NCI-H524 treated with DMSO at 0.1 percent for 48 hours (cell line): Measurements from ENCODE around the gene FTO.

Source experiments
- DNase-seq: peaks from one replicate; lab custom pipeline; 2025; lab: John Stamatoyannopoulos, UW

FTO gene

GRCh38 chr16:54125751-54126655, 422.0 kb downstream of the FTO start:
- DNase-seq: no peak

GRCh38 chr16:54126907-54127306, 423.0 kb downstream of the FTO start:
- no peak for DNase-seq

GRCh38 chr16:54128629-54129234, 424.8 kb downstream of the FTO start:
- no peak for DNase-seq

GRCh38 chr16:54129810-54130209, 425.9 kb downstream of the FTO start:
- no peak for DNase-seq

GRCh38 chr16:54135361-54136275, 431.7 kb downstream of the FTO start:
- DNase-seq: no peak

- DNase-seq: no peak
Observed at GRCh38 chr16:54136276-54136625, 432.3 kb downstream of the FTO start.

GRCh38 chr16:54140057-54140787, 436.3 kb downstream of the FTO start:
- no peak for DNase-seq

- DNase-seq: no peak
Observed at GRCh38 chr16:54140788-54141136, 436.8 kb downstream of the FTO start.

- DNase-seq: no peak
Observed at GRCh38 chr16:54142787-54143186, 438.8 kb downstream of the FTO start.

GRCh38 chr16:54143410-54143809, 439.5 kb downstream of the FTO start:
- no peak for DNase-seq

- no peak for DNase-seq
Observed at GRCh38 chr16:54143934-54144571, 440.1 kb downstream of the FTO start.

GRCh38 chr16:54144572-54144947, 440.6 kb downstream of the FTO start:
- DNase-seq: no peak

- DNase-seq: peak; percentile 88
Observed at GRCh38 chr16:54145881-54146280, 441.9 kb downstream of the FTO start.

- DNase-seq: no peak
Observed at GRCh38 chr16:54148974-54149373, 445.0 kb downstream of the FTO start.

GRCh38 chr16:54150861-54151260, 446.9 kb downstream of the FTO start:
- DNase-seq: no peak

GRCh38 chr16:54152362-54153239, 448.6 kb downstream of the FTO start:
- DNase-seq: no peak

- DNase-seq: no peak
Observed at GRCh38 chr16:54153240-54153934, 449.4 kb downstream of the FTO start.

- DNase-seq: no peak
Observed at GRCh38 chr16:54156349-54156748, 452.4 kb downstream of the FTO start.

- no peak for DNase-seq
Observed at GRCh38 chr16:54158986-54159385, 455.0 kb downstream of the FTO start.
